T-helper 1 cell treated with Interleukin-12 subunit alpha and Interleukin-12 subunit beta and Interleukin-4 antibody, amounts not matched to agents 30 ng/mL and 1 ng/mL, for 36 hours (primary cell): ENCODE results near the gene HMOX1. TPM values are rescaled to one million over a fixed set of nuclear protein-coding genes. Genes with fewer than 3 reads are reported as not detected.

Experiments
- intact Hi-C: fragments of 100-400 bp; cut with micrococcal nuclease; formaldehyde crosslinking; loops from one replicate; pipeline ENCODE4 v1.15.1; 2024
- total RNA-seq: library from RNA; stranded (reverse); gene quantifications from 2 replicates; pipeline ENCODE4 v1.2.3, GENCODE V29; 2022

HMOX1 gene
- total RNA-seq, 1 donor from 2014 or later = 1.4 TPM

GRCh38 chr22:35400501-35400790, 19.6 kb downstream of the HMOX1 start:
- intact Hi-C loops = loop anchor here (1.0 kb wide), 2 partner anchors 19 to 50 kb away; partner anchors contain the start of gene HMOX1

- intact Hi-C loops = no loop called here
Observed at GRCh38 chr22:35401863-35402262, 21.0 kb downstream of the HMOX1 start.

GRCh38 chr22:35403356-35403755, 22.5 kb downstream of the HMOX1 start:
- intact Hi-C loops = no loop called here

GRCh38 chr22:35404176-35404575, 23.3 kb downstream of the HMOX1 start:
- intact Hi-C loops = no loop called here

- intact Hi-C loops = no loop called here
Observed at GRCh38 chr22:35406443-35406842, 25.5 kb downstream of the HMOX1 start.

GRCh38 chr22:35407362-35407761, 26.5 kb downstream of the HMOX1 start:
- intact Hi-C loops = no loop called here

- intact Hi-C loops = no loop called here
Observed at GRCh38 chr22:35409783-35410662, 29.1 kb downstream of the HMOX1 start.

- intact Hi-C loops = no loop called here
Observed at GRCh38 chr22:35410663-35411034, 29.8 kb downstream of the HMOX1 start.

GRCh38 chr22:35411102-35411501, 30.2 kb downstream of the HMOX1 start:
- intact Hi-C loops = no loop called here

- intact Hi-C loops = no loop called here
Observed at GRCh38 chr22:35413624-35414023, 32.7 kb downstream of the HMOX1 start.

GRCh38 chr22:35417606-35418005, 36.7 kb downstream of the HMOX1 start:
- intact Hi-C loops = no loop called here

- intact Hi-C loops = no loop called here
Observed at GRCh38 chr22:35418088-35418487, 37.2 kb downstream of the HMOX1 start.

GRCh38 chr22:35418731-35419130, 37.8 kb downstream of the HMOX1 start:
- intact Hi-C loops = no loop called here

GRCh38 chr22:35419756-35420155, 38.9 kb downstream of the HMOX1 start:
- intact Hi-C loops = no loop called here

- intact Hi-C loops = no loop called here
Observed at GRCh38 chr22:35421121-35421520, 40.2 kb downstream of the HMOX1 start.

GRCh38 chr22:35422145-35422544, 41.2 kb downstream of the HMOX1 start:
- intact Hi-C loops = no loop called here

GRCh38 chr22:35422936-35423335, 42.0 kb downstream of the HMOX1 start:
- intact Hi-C loops = no loop called here

GRCh38 chr22:35424081-35424480, 43.2 kb downstream of the HMOX1 start:
- intact Hi-C loops = no loop called here

GRCh38 chr22:35424761-35425160, 43.9 kb downstream of the HMOX1 start:
- intact Hi-C loops = no loop called here

- intact Hi-C loops = no loop called here
Observed at GRCh38 chr22:35425546-35425945, 44.6 kb downstream of the HMOX1 start.

GRCh38 chr22:35425971-35426800, 45.3 kb downstream of the HMOX1 start:
- intact Hi-C loops = no loop called here

GRCh38 chr22:35426801-35427140, 45.9 kb downstream of the HMOX1 start:
- intact Hi-C loops = no loop called here

- intact Hi-C loops = loop anchor here (1.0 to 10.0 kb wide), 3 partner anchors 151 to 694 kb away; no protein-coding TSS in a partner anchor
Observed at GRCh38 chr22:35430897-35431322, 50.0 kb downstream of the HMOX1 start.
